Left ventricle myocardium inferior (tissue), 1 donor: Measurements from ENCODE around the gene TMED1. TPM values are rescaled to one million over a fixed set of nuclear protein-coding genes. Genes with fewer than 3 reads are reported as not detected.

Experiments used
- DNase-seq: peaks from one replicate; pipeline ENCODE4 v3.0.0-alpha.2; 2020
- H3K27ac ChIP-seq: fragments of 200-600 bp; replicated peaks from 2 replicates; pipeline ENCODE4 v1.8.0; 2021
- H3K27me3 ChIP-seq: fragments of 200-600 bp; 2 replicates; pipeline ENCODE4 v1.8.0; 2021; ENCODE audit warnings: low read depth
- H3K36me3 ChIP-seq: fragments of 200-600 bp; 2 replicates; pipeline ENCODE4 v1.8.0; 2021
- H3K4me1 ChIP-seq: fragments of 200-600 bp; 2 replicates; pipeline ENCODE4 v1.8.0; 2021
- H3K4me3 ChIP-seq: fragments of 200-600 bp; 2 replicates; pipeline ENCODE4 v1.8.0; 2021; ENCODE audit warnings: mild to moderate bottlenecking, moderate library complexity
- H3K9me3 ChIP-seq: fragments of 200-600 bp; replicated peaks from 2 replicates; pipeline ENCODE4 v1.8.0; 2021
- CTCF ChIP-seq: fragments of 200-600 bp; IDR thresholded peaks from 2 replicates; pipeline ENCODE4 v1.8.0; 2021; ENCODE audit warnings: antibody characterized with exemption, mild to moderate bottlenecking, borderline replicate concordance
- intact Hi-C: fragments of 100-400 bp; cut with micrococcal nuclease; formaldehyde crosslinking; loops from one replicate; pipeline ENCODE4 v1.11.0; 2022
- total RNA-seq: library from RNA; stranded (reverse); fragmentation: NEBNext Ultra II Directional; extraction: Animal tissue kit (Norgen Biotek cat#: 25700); gene quantifications from one replicate; pipeline ENCODE4 v1.2.1, GENCODE V29; 2021
- donor health status: DM: no; HTN: yes; CAD: no; lungs with severe emphysema.

TMED1 gene
- total RNA-seq, 1 donor from 2014 or later, result 32.9 TPM

- H3K4me1 ChIP-seq, result peaks cover 15% of the 10 kb centered on the region
- peak overlapping the region; percentile 22 for H3K4me3 ChIP-seq
- intact Hi-C loops, result no loop called here
- peak overlapping the region; percentile 38 for H3K27ac ChIP-seq
- H3K9me3 ChIP-seq, result no peaks in the 10 kb centered on the region
- peaks cover 97% of the 10 kb centered on the region for H3K36me3 ChIP-seq
- no peak for TF ChIP-seq CTCF
- no peaks in the 10 kb centered on the region for H3K27me3 ChIP-seq
- no peak for DNase-seq
Measured at GRCh38 chr19:10815969-10816644, 19.9 kb downstream of the TMED1 start.

- Histone ChIP-seq H3K27ac (no peak overlapping the region), H3K36me3 (peaks cover 97% of the 10 kb centered on the region), H3K27me3 (no peaks in the 10 kb centered on the region), H3K9me3 (no peaks in the 10 kb centered on the region), H3K4me3 (no peak overlapping the region), H3K4me1 (peaks cover 5% of the 10 kb centered on the region)
- TF ChIP-seq CTCF, result no peak
- DNase-seq, result no peak
- intact Hi-C loops, result no loop called here
Measured at GRCh38 chr19:10815007-10815536, 20.9 kb downstream of the TMED1 start.

GRCh38 chr19:10812902-10813404 lies 23.1 kb downstream of the TMED1 start:
- intact Hi-C loops, result no loop called here
- Histone ChIP-seq H3K27ac (peak overlapping the region; percentile 9), H3K27me3 (no peaks in the 10 kb centered on the region), H3K4me1 (peaks cover 5% of the 10 kb centered on the region), H3K9me3 (no peaks in the 10 kb centered on the region), H3K4me3 (no peak overlapping the region), H3K36me3 (peaks cover 100% of the 10 kb centered on the region)
- no peak for TF ChIP-seq CTCF
- no peak for DNase-seq

GRCh38 chr19:10812196-10812595 lies 23.8 kb downstream of the TMED1 start:
- no peaks in the 10 kb centered on the region for H3K27me3 ChIP-seq
- TF ChIP-seq CTCF, result no peak
- H3K4me1 ChIP-seq, result peaks cover 5% of the 10 kb centered on the region
- peaks cover 98% of the 10 kb centered on the region for H3K36me3 ChIP-seq
- no peaks in the 10 kb centered on the region for H3K9me3 ChIP-seq
- intact Hi-C loops, result no loop called here
- no peak overlapping the region for H3K4me3 ChIP-seq
- DNase-seq, result no peak
- H3K27ac ChIP-seq, result no peak overlapping the region

GRCh38 chr19:10811391-10812111 lies 24.5 kb downstream of the TMED1 start:
- TF ChIP-seq CTCF, result no peak
- intact Hi-C loops, result no loop called here
- no peaks in the 10 kb centered on the region for H3K9me3 ChIP-seq
- H3K4me1 ChIP-seq, result peaks cover 5% of the 10 kb centered on the region
- no peak overlapping the region for H3K4me3 ChIP-seq
- no peak for DNase-seq
- no peak overlapping the region for H3K27ac ChIP-seq
- peaks cover 98% of the 10 kb centered on the region for H3K36me3 ChIP-seq
- H3K27me3 ChIP-seq, result no peaks in the 10 kb centered on the region
